ENCODE data around the gene DSTN.

Gene DSTN

DNA sequence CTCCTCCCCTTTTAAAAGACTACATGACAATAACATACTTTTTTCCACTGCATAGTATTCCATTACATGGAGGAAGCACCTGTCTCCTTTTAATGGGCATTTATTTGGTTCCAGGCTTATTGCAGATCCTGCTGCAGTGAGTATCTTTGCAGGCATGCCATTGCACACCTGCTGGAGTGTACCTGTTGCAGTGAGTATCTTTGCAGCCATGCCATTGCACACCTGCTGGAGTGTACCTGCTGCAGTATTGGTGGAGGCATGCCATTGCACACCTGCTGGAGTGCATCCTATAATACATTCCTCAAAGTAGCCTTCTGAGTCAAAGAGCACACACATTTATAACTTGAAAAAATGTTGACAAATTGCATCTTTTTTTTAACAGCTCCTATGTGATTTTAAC is 40.3 kb upstream of the DSTN start:
- H3K4me3 ChIP-seq (ENCODE audit: low read depth, low read length): no peak overlapping the region
- TF ChIP-seq, protein P1, sequence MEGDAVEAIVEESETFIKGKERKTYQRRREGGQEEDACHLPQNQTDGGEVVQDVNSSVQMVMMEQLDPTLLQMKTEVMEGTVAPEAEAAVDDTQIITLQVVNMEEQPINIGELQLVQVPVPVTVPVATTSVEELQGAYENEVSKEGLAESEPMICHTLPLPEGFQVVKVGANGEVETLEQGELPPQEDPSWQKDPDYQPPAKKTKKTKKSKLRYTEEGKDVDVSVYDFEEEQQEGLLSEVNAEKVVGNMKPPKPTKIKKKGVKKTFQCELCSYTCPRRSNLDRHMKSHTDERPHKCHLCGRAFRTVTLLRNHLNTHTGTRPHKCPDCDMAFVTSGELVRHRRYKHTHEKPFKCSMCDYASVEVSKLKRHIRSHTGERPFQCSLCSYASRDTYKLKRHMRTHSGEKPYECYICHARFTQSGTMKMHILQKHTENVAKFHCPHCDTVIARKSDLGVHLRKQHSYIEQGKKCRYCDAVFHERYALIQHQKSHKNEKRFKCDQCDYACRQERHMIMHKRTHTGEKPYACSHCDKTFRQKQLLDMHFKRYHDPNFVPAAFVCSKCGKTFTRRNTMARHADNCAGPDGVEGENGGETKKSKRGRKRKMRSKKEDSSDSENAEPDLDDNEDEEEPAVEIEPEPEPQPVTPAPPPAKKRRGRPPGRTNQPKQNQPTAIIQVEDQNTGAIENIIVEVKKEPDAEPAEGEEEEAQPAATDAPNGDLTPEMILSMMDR (IDR thresholded peaks at IDR 0.05; ENCODE audit: borderline replicate concordance, insufficient read depth, low read depth, low read length): no peak

DNA sequence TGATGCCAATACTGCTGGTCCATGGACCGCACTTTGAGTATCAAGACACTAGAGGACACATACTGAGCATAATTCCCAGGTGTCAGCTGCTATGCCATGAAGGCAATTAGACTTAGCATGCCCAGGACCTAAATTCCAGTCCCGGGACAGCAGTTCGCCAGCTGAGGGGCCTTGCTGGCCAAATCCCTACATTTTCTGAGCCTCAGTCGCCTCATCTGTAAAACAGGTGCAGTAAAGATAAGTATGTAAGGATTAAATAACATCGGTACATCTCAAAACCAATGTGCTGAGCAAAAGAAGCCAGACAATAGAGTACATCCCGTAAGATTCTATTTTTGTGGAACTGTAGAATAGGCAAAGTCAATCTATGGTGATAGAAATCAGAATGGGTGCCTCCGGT is 39.7 kb upstream of the DSTN start:
- H3K4me3 ChIP-seq (ENCODE audit: low read depth, low read length): no peak overlapping the region
- TF ChIP-seq, protein P1 (IDR thresholded peaks at IDR 0.05; ENCODE audit: borderline replicate concordance, insufficient read depth, low read depth, low read length): no peak

GRCh38 chr20:17530716-17531664 is 38.9 kb upstream of the DSTN start, which contains the start of gene BFSP1:
Gene BFSP1 (minus strand): TSS chr20:17531379. CDS start chr20:17531329, 50 bp downstream.
- TF ChIP-seq, protein P1 (IDR thresholded peaks at IDR 0.05; ENCODE audit: borderline replicate concordance, insufficient read depth, low read depth, low read length): no peak
- H3K4me3 ChIP-seq (ENCODE audit: low read depth, low read length): peak within 1 kb of the TSS; percentile 43

DNA sequence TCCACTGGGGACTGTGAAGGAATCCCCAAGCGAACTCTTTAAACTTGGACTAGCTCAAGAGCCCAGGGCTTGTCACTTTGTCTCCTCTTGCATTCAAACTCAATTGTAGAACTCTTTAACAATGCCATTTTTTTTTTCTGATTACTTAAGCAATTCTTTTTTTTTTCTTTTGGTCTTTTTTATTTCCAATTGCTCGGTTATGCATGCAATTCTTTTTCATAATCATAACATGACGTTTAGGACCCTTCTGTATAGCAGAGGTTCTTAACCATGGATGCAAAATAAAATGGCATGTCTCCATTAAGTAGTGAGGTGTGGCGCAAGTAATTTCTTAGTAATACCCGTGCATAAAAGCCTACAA is 38.2 kb upstream of the DSTN start:
- TF ChIP-seq, protein P1 (IDR thresholded peaks at IDR 0.05; ENCODE audit: borderline replicate concordance, insufficient read depth, low read depth, low read length): no peak
- H3K4me3 ChIP-seq (ENCODE audit: low read depth, low read length): peak overlapping the region; percentile 43

- TF ChIP-seq, protein P1 (IDR thresholded peaks at IDR 0.05; ENCODE audit: borderline replicate concordance, insufficient read depth, low read depth, low read length): no peak
- no peak overlapping the region for H3K4me3 ChIP-seq (ENCODE audit: low read depth, low read length)
Observed at GRCh38 chr20:17533396-17533795, 36.5 kb upstream of the DSTN start.

DNA sequence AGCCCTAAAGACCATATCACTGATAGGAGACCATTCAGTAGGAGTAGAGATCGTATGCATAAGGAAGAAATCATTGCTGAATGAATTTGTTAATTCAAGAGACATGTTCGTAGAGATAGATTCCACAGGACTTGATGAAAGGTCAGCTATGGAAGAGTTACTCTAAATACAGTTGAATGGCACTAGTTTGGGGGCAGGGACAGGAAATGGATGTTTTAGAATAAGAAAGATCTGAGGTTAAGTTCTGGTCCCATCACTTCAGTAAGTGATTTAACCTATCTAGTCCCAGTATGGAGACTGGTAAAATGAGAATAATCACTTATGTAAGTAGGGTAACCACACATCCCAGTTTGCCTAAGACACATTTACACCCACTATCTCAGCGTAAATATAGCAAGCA is 35.8 kb upstream of the DSTN start:
- TF ChIP-seq, protein P1 (IDR thresholded peaks at IDR 0.05; ENCODE audit: borderline replicate concordance, insufficient read depth, low read depth, low read length): no peak
- no peak overlapping the region for H3K4me3 ChIP-seq (ENCODE audit: low read depth, low read length)

GRCh38 chr20:17536944-17537444 is 32.9 kb upstream of the DSTN start:
- TF ChIP-seq, protein P1 (IDR thresholded peaks at IDR 0.05; ENCODE audit: borderline replicate concordance, insufficient read depth, low read depth, low read length): peak; percentile 83

More at GRCh38 chr20:17536944-17537444, 32.9 kb upstream of the DSTN start:
- no peak overlapping the region for H3K4me3 ChIP-seq (ENCODE audit: low read depth, low read length)

Measured in GM12875 (cell line).